Measurements from ENCODE around the gene ADAMTS8.

The ADAMTS8 gene

GRCh38 chr11:130415731-130416529 is 12.5 kb downstream of the ADAMTS8 start:
- DNase-seq = no peak

- no peak for DNase-seq
Measured at GRCh38 chr11:130414107-130415080, 14.0 kb downstream of the ADAMTS8 start.

GRCh38 chr11:130413405-130414106 is 14.9 kb downstream of the ADAMTS8 start:
- no peak for DNase-seq

- DNase-seq = no peak
Measured at GRCh38 chr11:130411223-130411622, 17.2 kb downstream of the ADAMTS8 start.

- no peak for DNase-seq
Measured at GRCh38 chr11:130409594-130410388, 18.6 kb downstream of the ADAMTS8 start.

GRCh38 chr11:130408901-130409300 is 19.5 kb downstream of the ADAMTS8 start:
- DNase-seq = no peak

- no peak for DNase-seq
Measured at GRCh38 chr11:130408401-130408890, 20.0 kb downstream of the ADAMTS8 start.

- no peak for DNase-seq
Measured at GRCh38 chr11:130407978-130408377, 20.4 kb downstream of the ADAMTS8 start.

GRCh38 chr11:130405428-130405827 is 23.0 kb downstream of the ADAMTS8 start:
- DNase-seq = no peak

GRCh38 chr11:130404727-130405126 is 23.7 kb downstream of the ADAMTS8 start:
- no peak for DNase-seq

GRCh38 chr11:130403967-130404366 is 24.4 kb downstream of the ADAMTS8 start:
- no peak for DNase-seq

- DNase-seq = no peak
Measured at GRCh38 chr11:130403271-130403804, 25.1 kb downstream of the ADAMTS8 start.

GRCh38 chr11:130402570-130402969 is 25.8 kb downstream of the ADAMTS8 start:
- DNase-seq = no peak

- no peak for DNase-seq
Measured at GRCh38 chr11:130400781-130401483, 27.5 kb downstream of the ADAMTS8 start.

GRCh38 chr11:130399196-130399595 is 29.2 kb downstream of the ADAMTS8 start:
- DNase-seq = no peak

- DNase-seq = no peak
Measured at GRCh38 chr11:130397780-130398179, 30.6 kb downstream of the ADAMTS8 start.

- DNase-seq = no peak
Measured at GRCh38 chr11:130396965-130397364, 31.4 kb downstream of the ADAMTS8 start.

GRCh38 chr11:130394615-130395014 is 33.8 kb downstream of the ADAMTS8 start:
- DNase-seq = no peak

- no peak for DNase-seq
Measured at GRCh38 chr11:130391711-130392110, 36.7 kb downstream of the ADAMTS8 start.

GRCh38 chr11:130390071-130390758 is 38.2 kb downstream of the ADAMTS8 start:
- DNase-seq = no peak
